ENCODE measurements around the gene HDAC2. TPM values are rescaled to one million over a fixed set of nuclear protein-coding genes. Genes with fewer than 3 reads are reported as not detected.

HDAC2 gene
- total RNA-seq, 4 donors from 2014 or later: 39.5 to 52.0 (median 42.6) TPM

- Histone ChIP-seq H3K27ac (replicated peaks in 1 of 4) (no peak overlapping the region), H3K4me1 (peaks cover 25 to 30% (median 27%) of the 10 kb centered on the region in 4 donors), H3K9me3 (no peaks in the 10 kb centered on the region), H3K36me3 (no peaks in the 10 kb centered on the region), H3K4me3 (no peak overlapping the region), H3K27me3 (no peaks in the 10 kb centered on the region)
- no peak for DNase-seq (ENCODE audit: extremely low spot score)
- intact Hi-C loops (cut with DNase I): no loop called here
- TF ChIP-seq, protein P1, sequence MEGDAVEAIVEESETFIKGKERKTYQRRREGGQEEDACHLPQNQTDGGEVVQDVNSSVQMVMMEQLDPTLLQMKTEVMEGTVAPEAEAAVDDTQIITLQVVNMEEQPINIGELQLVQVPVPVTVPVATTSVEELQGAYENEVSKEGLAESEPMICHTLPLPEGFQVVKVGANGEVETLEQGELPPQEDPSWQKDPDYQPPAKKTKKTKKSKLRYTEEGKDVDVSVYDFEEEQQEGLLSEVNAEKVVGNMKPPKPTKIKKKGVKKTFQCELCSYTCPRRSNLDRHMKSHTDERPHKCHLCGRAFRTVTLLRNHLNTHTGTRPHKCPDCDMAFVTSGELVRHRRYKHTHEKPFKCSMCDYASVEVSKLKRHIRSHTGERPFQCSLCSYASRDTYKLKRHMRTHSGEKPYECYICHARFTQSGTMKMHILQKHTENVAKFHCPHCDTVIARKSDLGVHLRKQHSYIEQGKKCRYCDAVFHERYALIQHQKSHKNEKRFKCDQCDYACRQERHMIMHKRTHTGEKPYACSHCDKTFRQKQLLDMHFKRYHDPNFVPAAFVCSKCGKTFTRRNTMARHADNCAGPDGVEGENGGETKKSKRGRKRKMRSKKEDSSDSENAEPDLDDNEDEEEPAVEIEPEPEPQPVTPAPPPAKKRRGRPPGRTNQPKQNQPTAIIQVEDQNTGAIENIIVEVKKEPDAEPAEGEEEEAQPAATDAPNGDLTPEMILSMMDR (IDR thresholded peaks at IDR 0.05): no peak
- TF ChIP-seq EP300 (IDR thresholded peaks at IDR 0.05): no peak
- no peak for TF ChIP-seq POLR2A (IDR thresholded peaks at IDR 0.05; ENCODE audit: low read depth)
- TF ChIP-seq POLR2AphosphoS5 (IDR thresholded peaks at IDR 0.05): no peak
- 100% methylated on average over 2 of the region's 2 CpGs for WGBS
Measured at GRCh38 chr6:113999284-113999683, 28.3 kb upstream of the HDAC2 start.

- no peaks in the 10 kb centered on the region for H3K36me3 ChIP-seq
Measured at GRCh38 chr6:113998811-113999210, 27.9 kb upstream of the HDAC2 start.

DNA sequence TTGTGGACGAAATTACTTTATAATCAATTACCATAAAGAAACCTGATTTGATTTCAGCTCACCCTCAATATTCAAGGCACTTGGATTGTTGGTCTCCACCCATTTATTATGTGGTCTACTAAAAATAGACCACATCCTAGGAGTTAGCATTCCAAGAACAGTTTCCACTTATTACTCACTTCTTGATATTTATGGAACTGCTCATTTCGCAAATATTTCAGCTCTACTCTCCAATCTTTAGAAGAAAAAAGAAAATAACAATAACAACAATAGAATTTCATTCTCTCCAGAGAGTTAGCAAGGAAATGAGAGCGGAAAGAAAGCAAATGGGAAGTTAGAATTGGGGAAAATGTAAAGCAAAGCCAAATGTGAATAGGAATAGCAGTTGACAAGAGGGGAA lies 26.2 kb upstream of the HDAC2 start:
- intact Hi-C loops (cut with DNase I): no loop called here

More at GRCh38 chr6:113998811-113999210, 27.9 kb upstream of the HDAC2 start:
- H3K27me3 ChIP-seq: no peaks in the 10 kb centered on the region
- intact Hi-C loops (cut with DNase I): no loop called here
- no peak overlapping the region for H3K27ac ChIP-seq (replicated peaks in 1 of 4)
- no peaks in the 10 kb centered on the region for H3K9me3 ChIP-seq
- H3K4me1 ChIP-seq: peaks cover 25 to 30% (median 27%) of the 10 kb centered on the region in 4 donors
- H3K4me3 ChIP-seq: no peak overlapping the region
- no peak for DNase-seq (ENCODE audit: extremely low spot score)
- TF ChIP-seq POLR2A (IDR thresholded peaks at IDR 0.05; ENCODE audit: low read depth) (no peak), EP300 (IDR thresholded peaks at IDR 0.05) (no peak), POLR2AphosphoS5 (IDR thresholded peaks at IDR 0.05) (no peak)
- TF ChIP-seq, protein P1 (IDR thresholded peaks at IDR 0.05): no peak

GRCh38 chr6:113995634-113996033 lies 24.7 kb upstream of the HDAC2 start:
- 9% methylated on average over 4 of the region's 4 CpGs for WGBS
- H3K4me3 ChIP-seq: no peak overlapping the region

More for the DNA sequence above, 26.2 kb upstream of the HDAC2 start:
- Histone ChIP-seq H3K9me3 (no peaks in the 10 kb centered on the region), H3K27me3 (no peaks in the 10 kb centered on the region), H3K4me3 (no peak overlapping the region), H3K27ac (replicated peaks in 1 of 4) (no peak overlapping the region), H3K36me3 (no peaks in the 10 kb centered on the region), H3K4me1 (peaks cover 25 to 30% (median 27%) of the 10 kb centered on the region in 4 donors)
- TF ChIP-seq, protein P1 (IDR thresholded peaks at IDR 0.05): no peak
- TF ChIP-seq POLR2AphosphoS5 (IDR thresholded peaks at IDR 0.05) (no peak), EP300 (IDR thresholded peaks at IDR 0.05) (no peak), POLR2A (IDR thresholded peaks at IDR 0.05; ENCODE audit: low read depth) (no peak)
- no peak for DNase-seq (ENCODE audit: extremely low spot score)
- WGBS: 53% methylated on average over 3 of the region's 3 CpGs

More at GRCh38 chr6:113995634-113996033, 24.7 kb upstream of the HDAC2 start:
- TF ChIP-seq, protein P1 (IDR thresholded peaks at IDR 0.05): no peak
- TF ChIP-seq POLR2AphosphoS5 (IDR thresholded peaks at IDR 0.05): peak in 1 of 2 donors; percentile 51
- Histone ChIP-seq H3K4me1 (peaks cover 25 to 30% (median 27%) of the 10 kb centered on the region in 4 donors), H3K36me3 (no peaks in the 10 kb centered on the region), H3K27ac (replicated peaks in 1 of 4) (peak overlapping the region in 1 of 4 donors; percentile 3), H3K27me3 (no peaks in the 10 kb centered on the region), H3K9me3 (no peaks in the 10 kb centered on the region)
- intact Hi-C loops (cut with DNase I): no loop called here
- no peak for DNase-seq (ENCODE audit: extremely low spot score)
